Panc1 (cell line): Measurements from ENCODE around the gene ZNF592.

ENCODE experiments used
- CTCF ChIP-seq: fragments of 450-650 bp; IDR thresholded peaks from 2 replicates; pipeline ENCODE4 v1.5.1; 2017; ENCODE audit warnings: mild to moderate bottlenecking
- POLR2AphosphoS5 ChIP-seq: IDR thresholded peaks from 2 replicates; pipeline ENCODE4 v1.6.1; 2012; ENCODE audit warnings: mild to moderate bottlenecking, low read depth, low read length, moderate library complexity
- SIN3A ChIP-seq: IDR thresholded peaks from 2 replicates; pipeline ENCODE4 v1.6.1; 2012; ENCODE audit warnings: low read depth, mild to moderate bottlenecking, low read length, moderate library complexity, borderline replicate concordance; ENCODE audit not compliant: insufficient read depth
- TCF7L2 ChIP-seq: IDR thresholded peaks from 2 replicates; pipeline ENCODE4 v1.6.1; 2011; ENCODE audit warnings: mild to moderate bottlenecking, low read depth, low read length, inconsistent platforms

GRCh38 chr15:84781495-84781894 lies 33.1 kb downstream of the ZNF592 start:
- TF ChIP-seq CTCF (no peak), POLR2AphosphoS5 (no peak), TCF7L2 (no peak), SIN3A (no peak)
